GM12878 (cell line): ENCODE measurements around the gene ZNF480.

Source experiments
- EGR1 ChIP-seq, 2 experiments: IDR thresholded peaks; 1 replicate in 1 of 2; 2 replicates in 1 of 2; pipeline ENCODE4 v1.6.1; 2011 to 2012; ENCODE audit warnings: low read depth in 2 of 2, low read length in 2 of 2, borderline replicate concordance in 1 of 2, mild to moderate bottlenecking in 1 of 2, moderate library complexity in 1 of 2
- EP300 ChIP-seq, 2 experiments: fragments of 150-350 bp in 1 of 2; IDR thresholded peaks; 2 replicates each; pipeline ENCODE4 v1.6.1; 2011 to 2012; ENCODE audit warnings: low read depth in 2 of 2, low read length in 2 of 2, borderline replicate concordance in 1 of 2, improper control_type of control experiment in 1 of 2, inconsistent platforms in 1 of 2; ENCODE audit not compliant: control insufficient read depth in 1 of 2

DNA sequence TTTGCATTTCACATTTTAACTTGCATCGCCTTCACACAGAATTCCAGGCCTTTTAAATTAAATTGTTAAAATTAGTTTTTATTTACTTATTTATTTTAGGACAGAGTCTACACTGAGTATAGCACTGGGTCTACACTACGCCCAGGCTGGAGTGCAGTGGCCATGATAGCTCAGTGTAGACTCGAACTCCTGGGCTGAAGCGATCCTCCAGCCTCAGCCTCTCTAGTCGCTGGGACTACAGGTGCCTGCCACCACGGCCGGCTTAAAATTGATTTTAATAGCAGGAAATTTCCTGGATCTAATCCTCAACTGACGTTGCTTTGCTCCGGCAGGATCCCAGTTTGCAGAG, 38.8 kb downstream of the ZNF480 start:
- TF ChIP-seq EGR1 (IDR thresholded peaks at IDR 0.05; ENCODE audit: borderline replicate concordance in 1 of 2, low read depth in 2 of 2, low read length in 2 of 2) (no peak), EP300 (IDR thresholded peaks at IDR 0.05; ENCODE audit: borderline replicate concordance in 1 of 2, control insufficient read depth in 1 of 2, low read depth in 2 of 2, low read length in 2 of 2) (no peak)
